Upper lobe of right lung (tissue), 1 donor: ENCODE data around the gene GLOD5. TPM values are rescaled to one million over a fixed set of nuclear protein-coding genes. Genes with fewer than 3 reads are reported as not detected.

Experiments used
- ATAC-seq: fragments of 200-7000 bp; cut with Tn5 transposase; one replicate; pipeline ENCODE4 v1.9.1; 2020; ENCODE audit warnings: mild to moderate bottlenecking, moderate library complexity
- DNase-seq: peaks from one replicate; pipeline ENCODE4 v3.0.0-alpha.2; 2020
- H3K27ac ChIP-seq: fragments of 200-600 bp; one replicate; pipeline ENCODE4 v1.8.0; 2022
- H3K27me3 ChIP-seq: fragments of 200-600 bp; one replicate; pipeline ENCODE4 v1.8.0; 2022; ENCODE audit warnings: mild to moderate bottlenecking
- H3K36me3 ChIP-seq: fragments of 200-600 bp; one replicate; pipeline ENCODE4 v1.8.0; 2022
- H3K4me1 ChIP-seq: fragments of 200-600 bp; one replicate; pipeline ENCODE4 v1.8.0; 2022
- H3K4me3 ChIP-seq: fragments of 200-600 bp; one replicate; pipeline ENCODE4 v1.8.0; 2022; ENCODE audit warnings: mild to moderate bottlenecking
- H3K9me3 ChIP-seq: fragments of 200-600 bp; one replicate; pipeline ENCODE4 v1.8.0; 2022
- CTCF ChIP-seq: fragments of 200-600 bp; IDR thresholded peaks from one replicate; pipeline ENCODE4 v1.8.0; 2022; ENCODE audit warnings: antibody characterized with exemption
- intact Hi-C: fragments of 100-400 bp; cut with DNase I; formaldehyde crosslinking; loops from one replicate; pipeline ENCODE4 v1.11.0; 2022
- total RNA-seq: library from RNA; stranded (reverse); fragmentation: NEBNext Ultra II Directional; extraction: Animal tissue kit (Norgen Biotek cat#: 25700); gene quantifications from one replicate; pipeline ENCODE4 v1.2.1, GENCODE V29; 2021
- donor health status: DM: no; HTN: yes; CAD: no; lungs with severe emphysema.

The GLOD5 gene
- total RNA-seq, 1 donor from 2014 or later, result 2.6 TPM

- intact Hi-C loops, result no loop called here
- no peak overlapping the region for H3K27ac ChIP-seq
- no peaks in the 10 kb centered on the region for H3K36me3 ChIP-seq
- H3K9me3 ChIP-seq, result no peaks in the 10 kb centered on the region
- ATAC-seq (no peak), DNase-seq (no peak)
- H3K27me3 ChIP-seq, result no peaks in the 10 kb centered on the region
- H3K4me3 ChIP-seq, result no peak overlapping the region
- no peaks in the 10 kb centered on the region for H3K4me1 ChIP-seq
- TF ChIP-seq CTCF, result no peak
Observed at GRCh38 chrX:48715876-48716502, 45.6 kb upstream of the GLOD5 start.

- Histone ChIP-seq H3K4me1 (no peaks in the 10 kb centered on the region), H3K9me3 (no peaks in the 10 kb centered on the region), H3K27ac (no peak overlapping the region), H3K4me3 (no peak overlapping the region), H3K36me3 (no peaks in the 10 kb centered on the region), H3K27me3 (no peaks in the 10 kb centered on the region)
- no peak for DNase-seq
- intact Hi-C loops, result no loop called here
- no peak for TF ChIP-seq CTCF
- no peak for ATAC-seq
Observed at GRCh38 chrX:48719958-48720357, 41.6 kb upstream of the GLOD5 start.

GRCh38 chrX:48720577-48721250 lies 40.8 kb upstream of the GLOD5 start:
- Histone ChIP-seq H3K4me1 (no peaks in the 10 kb centered on the region), H3K36me3 (no peaks in the 10 kb centered on the region), H3K4me3 (no peak overlapping the region), H3K27ac (no peak overlapping the region), H3K27me3 (no peaks in the 10 kb centered on the region), H3K9me3 (no peaks in the 10 kb centered on the region)
- DNase-seq (no peak), ATAC-seq (no peak)
- intact Hi-C loops, result no loop called here
- TF ChIP-seq CTCF, result no peak

GRCh38 chrX:48721916-48722315 lies 39.6 kb upstream of the GLOD5 start:
- Histone ChIP-seq H3K27ac (no peak overlapping the region), H3K9me3 (no peaks in the 10 kb centered on the region), H3K4me1 (no peaks in the 10 kb centered on the region), H3K36me3 (no peaks in the 10 kb centered on the region), H3K4me3 (no peak overlapping the region), H3K27me3 (no peaks in the 10 kb centered on the region)
- ATAC-seq (no peak), DNase-seq (no peak)
- intact Hi-C loops, result no loop called here
- TF ChIP-seq CTCF, result no peak

- Histone ChIP-seq H3K9me3 (no peaks in the 10 kb centered on the region), H3K27ac (no peak overlapping the region), H3K4me1 (no peaks in the 10 kb centered on the region), H3K27me3 (no peaks in the 10 kb centered on the region), H3K36me3 (no peaks in the 10 kb centered on the region), H3K4me3 (no peak overlapping the region)
- no peak for ATAC-seq
- DNase-seq, result no peak
- intact Hi-C loops, result no loop called here
- no peak for TF ChIP-seq CTCF
Observed at GRCh38 chrX:48726596-48726995, 35.0 kb upstream of the GLOD5 start.
